ENCODE measurements around the gene ADGRV1. TPM values are rescaled to one million over a fixed set of nuclear protein-coding genes. Genes with fewer than 3 reads are reported as not detected.
"Not testable (repeated sequence)": the region's sequence is repeated elsewhere in the genome, so short reads cannot be mapped to it uniquely, and the experiment has no call there.

ADGRV1 gene
- total RNA-seq, 1 experiment from 2014 or later: not detected

GRCh38 chr5:90598293-90598692, 39.7 kb downstream of the ADGRV1 start:
- CTCF ChIA-PET: interaction anchor here (0.7 to 0.9 kb wide), 2 partner anchors 14 to 123 kb away, joined by 5 to 6 read pairs; no protein-coding TSS in a partner anchor
- no peak overlapping the region for H3K27ac Mint-ChIP-seq (ENCODE audit: low read depth, unreplicated experiment)
- TF ChIP-seq CTCF (IDR thresholded peaks at IDR 0.05; ENCODE audit: unreplicated experiment): no peak
- H3K36me3 Mint-ChIP-seq (ENCODE audit: insufficient read depth, unreplicated experiment): no peaks in the 10 kb centered on the region
- no peaks in the 10 kb centered on the region for H3K4me1 Mint-ChIP-seq (ENCODE audit: insufficient read depth, unreplicated experiment)
- no TSS peak for BruUV-seq (replicated peaks)
- intact Hi-C loops (cut with micrococcal nuclease): no loop called here
- H3K4me3 Mint-ChIP-seq (ENCODE audit: unreplicated experiment): no peak overlapping the region
- POLR2A ChIA-PET: no interaction called here
- no peaks in the 10 kb centered on the region for H3K9me3 Mint-ChIP-seq (ENCODE audit: unreplicated experiment)
- peaks cover 48% of the 10 kb centered on the region for H3K27me3 Mint-ChIP-seq (ENCODE audit: insufficient read depth, unreplicated experiment)
- no peak for DNase-seq (ENCODE audit: unreplicated experiment)

GRCh38 chr5:90600307-90600706, 41.7 kb downstream of the ADGRV1 start:
- BruUV-seq (replicated peaks); DNase-seq (ENCODE audit: unreplicated experiment); CTCF ChIA-PET; H3K9me3 Mint-ChIP-seq (ENCODE audit: unreplicated experiment); H3K4me1 Mint-ChIP-seq (ENCODE audit: insufficient read depth, unreplicated experiment); H3K27ac Mint-ChIP-seq (ENCODE audit: low read depth, unreplicated experiment); POLR2A ChIA-PET; H3K4me3 Mint-ChIP-seq (ENCODE audit: unreplicated experiment); intact Hi-C loops (cut with micrococcal nuclease); H3K36me3 Mint-ChIP-seq (ENCODE audit: insufficient read depth, unreplicated experiment): not testable (repeated sequence)
- H3K27me3 Mint-ChIP-seq (ENCODE audit: insufficient read depth, unreplicated experiment): peaks cover 62% of the 10 kb centered on the region

- BruUV-seq (replicated peaks): no TSS peak
- CTCF ChIA-PET: no interaction called here
- POLR2A ChIA-PET: no interaction called here
These were observed 42.9 kb downstream of the ADGRV1 start for GRCh38 chr5:90601468-90601867.

GRCh38 chr5:90602681-90603080, 44.1 kb downstream of the ADGRV1 start:
- CTCF ChIA-PET: interaction anchor here (0.7 to 1.8 kb wide), 3 partner anchors 10 to 161 kb away, joined by 3 to 5 read pairs (median 5); no protein-coding TSS in a partner anchor
- no peak overlapping the region for H3K27ac Mint-ChIP-seq (ENCODE audit: low read depth, unreplicated experiment)

More at GRCh38 chr5:90601468-90601867, 42.9 kb downstream of the ADGRV1 start:
- Mint-ChIP-seq H3K9me3 (ENCODE audit: unreplicated experiment) (no peaks in the 10 kb centered on the region), H3K27ac (ENCODE audit: low read depth, unreplicated experiment) (no peak overlapping the region), H3K36me3 (ENCODE audit: insufficient read depth, unreplicated experiment) (no peaks in the 10 kb centered on the region), H3K27me3 (ENCODE audit: insufficient read depth, unreplicated experiment) (peaks cover 66% of the 10 kb centered on the region), H3K4me3 (ENCODE audit: unreplicated experiment) (no peak overlapping the region), H3K4me1 (ENCODE audit: insufficient read depth, unreplicated experiment) (peaks cover 5% of the 10 kb centered on the region)
- no peak for DNase-seq (ENCODE audit: unreplicated experiment)
- intact Hi-C loops (cut with micrococcal nuclease): no loop called here
- TF ChIP-seq CTCF (IDR thresholded peaks at IDR 0.05; ENCODE audit: unreplicated experiment): no peak

More at GRCh38 chr5:90602681-90603080, 44.1 kb downstream of the ADGRV1 start:
- POLR2A ChIA-PET: interaction anchor here (0.6 kb wide), 1 partner anchor 130 kb away, joined by 3 read pairs; no protein-coding TSS in a partner anchor
- no peak overlapping the region for H3K4me3 Mint-ChIP-seq (ENCODE audit: unreplicated experiment)
- intact Hi-C loops (cut with micrococcal nuclease): no loop called here
- no peaks in the 10 kb centered on the region for H3K9me3 Mint-ChIP-seq (ENCODE audit: unreplicated experiment)
- no TSS peak for BruUV-seq (replicated peaks)
- no peak for TF ChIP-seq CTCF (IDR thresholded peaks at IDR 0.05; ENCODE audit: unreplicated experiment)
- H3K27me3 Mint-ChIP-seq (ENCODE audit: insufficient read depth, unreplicated experiment): peaks cover 66% of the 10 kb centered on the region
- no peak for DNase-seq (ENCODE audit: unreplicated experiment)
- H3K4me1 Mint-ChIP-seq (ENCODE audit: insufficient read depth, unreplicated experiment): peaks cover 5% of the 10 kb centered on the region
- H3K36me3 Mint-ChIP-seq (ENCODE audit: insufficient read depth, unreplicated experiment): no peaks in the 10 kb centered on the region
